Suprapubic skin (tissue), 3 donors: ENCODE results near the gene EMX1.

ENCODE experiments used
- CTCF ChIP-seq, 2 donors: fragments of 200-600 bp in 1 of 2; fragments of 450-650 bp in 1 of 2; sonication (generic) in 1 of 2; IDR thresholded peaks; one replicate each; pipeline ENCODE4 v1.5.1; 2016 to 2019; ENCODE audit warnings: antibody characterized with exemption in 2 of 2, mild to moderate bottlenecking in 1 of 2, moderate library complexity in 1 of 2
- POLR2AphosphoS5 ChIP-seq, 3 donors: sonication (generic); formaldehyde crosslinking; IDR thresholded peaks; one replicate each; pipeline ENCODE4 v1.6.1; 2017; ENCODE audit warnings: antibody characterized with exemption in 3 of 3

GRCh38 chr2:72956936-72957335 is 39.6 kb downstream of the EMX1 start:
- no peak for TF ChIP-seq CTCF (IDR thresholded peaks at IDR 0.05)
- TF ChIP-seq POLR2AphosphoS5 (IDR thresholded peaks at IDR 0.05) = no peak
